HG02840 (cell line): ENCODE data around the gene DEPDC7.

Experiments
- ATAC-seq: cut with Tn5 transposase; IDR thresholded peaks from one replicate; pipeline ENCODE4 v1.9.1; 2021; ENCODE audit warnings: mild to moderate bottlenecking, moderate library complexity, moderate number of reproducible peaks; ENCODE audit not compliant: unreplicated experiment, low FRiP score

DEPDC7 gene

DNA sequence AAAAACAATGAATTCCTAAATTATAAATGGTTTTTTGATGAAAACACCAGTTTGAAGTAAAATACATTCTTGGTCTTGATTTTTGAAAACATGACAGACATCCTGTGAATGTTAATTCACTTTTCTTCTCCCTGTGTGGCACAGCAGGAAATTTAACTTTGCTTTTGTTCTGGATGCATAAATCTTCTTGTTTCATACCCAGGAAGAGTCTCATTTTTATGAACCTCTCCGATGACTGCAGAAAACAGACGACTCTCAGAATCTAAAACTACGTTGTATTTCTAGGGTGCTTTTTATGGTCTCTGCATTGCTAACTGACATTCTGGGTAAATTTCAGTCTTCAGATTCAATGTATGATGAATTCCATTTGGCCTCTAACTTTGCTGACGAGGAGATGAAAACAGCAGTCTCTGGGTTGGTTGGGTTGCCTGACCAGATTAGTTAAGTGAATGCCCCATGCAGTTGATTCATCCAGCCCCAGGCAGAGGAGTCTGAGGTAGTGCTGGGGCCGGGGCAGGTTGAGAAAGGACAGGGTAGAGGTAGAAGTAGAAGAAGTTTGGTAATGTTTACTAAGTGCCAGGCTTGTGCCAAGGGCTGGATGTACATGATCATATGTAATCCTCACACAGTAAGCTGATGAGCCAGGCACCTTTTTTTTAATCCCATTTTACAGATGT, 43.8 kb downstream of the DEPDC7 start:
- ATAC-seq, result no peak

- ATAC-seq, result no peak
Measured at GRCh38 chr11:33060271-33060670, 44.6 kb downstream of the DEPDC7 start.

- no peak for ATAC-seq
Measured at GRCh38 chr11:33062137-33062536, 46.5 kb downstream of the DEPDC7 start.

- no peak for ATAC-seq
Measured at GRCh38 chr11:33063326-33063881, 47.7 kb downstream of the DEPDC7 start.

GRCh38 chr11:33064033-33064825, 48.6 kb downstream of the DEPDC7 start:
- ATAC-seq, result no peak

GRCh38 chr11:33064866-33065265, 49.2 kb downstream of the DEPDC7 start:
- ATAC-seq, result no peak

DNA sequence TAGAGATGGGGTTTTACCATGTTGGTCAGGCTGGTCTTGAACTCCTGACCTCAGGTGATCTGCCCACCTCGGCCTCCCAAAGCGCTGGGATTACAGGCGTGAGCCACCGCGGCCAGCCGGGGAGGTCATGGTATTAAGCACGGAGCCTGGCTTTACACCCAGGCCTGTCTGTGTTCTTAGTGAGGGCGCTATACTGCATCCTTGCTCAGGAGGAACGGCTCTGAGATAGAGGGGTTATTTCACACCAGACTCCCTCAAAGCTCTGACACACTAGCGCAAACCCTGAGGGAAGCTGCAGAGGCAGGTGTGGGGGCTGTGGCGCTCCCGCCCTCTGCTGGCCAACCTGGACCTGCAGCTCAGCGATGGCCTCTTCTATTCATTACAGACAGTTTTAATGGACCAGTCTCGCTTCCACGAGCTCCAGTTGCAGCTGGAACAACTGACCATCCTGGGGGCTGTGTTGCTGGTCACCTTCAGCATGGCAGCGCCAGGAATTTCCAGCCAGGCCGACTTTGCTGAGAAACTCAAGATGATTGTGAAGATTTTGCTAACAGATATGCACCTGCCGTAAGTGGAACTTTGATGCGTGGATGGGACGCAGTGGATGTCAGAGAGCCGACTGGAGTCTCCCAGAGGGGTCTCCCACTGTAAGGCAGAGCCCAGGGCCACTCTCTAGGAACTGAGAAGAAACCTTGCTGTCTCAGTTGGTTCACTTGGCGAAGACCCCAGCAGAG, 49.9 kb downstream of the DEPDC7 start:
- no peak for ATAC-seq

- no peak for ATAC-seq
Measured at GRCh38 chr11:33067294-33067693, 51.6 kb downstream of the DEPDC7 start.

GRCh38 chr11:33068611-33069340, 53.1 kb downstream of the DEPDC7 start:
- ATAC-seq, result no peak

GRCh38 chr11:33072465-33072864, 56.8 kb downstream of the DEPDC7 start:
- no peak for ATAC-seq
